PFSK-1 (cell line): Measurements from ENCODE around the gene CDYL.

ENCODE experiments used
- SIN3A ChIP-seq: IDR thresholded peaks from 2 replicates; pipeline ENCODE4 v1.6.1; 2012; ENCODE audit warnings: mild to moderate bottlenecking, low read length, moderate library complexity, borderline replicate concordance; ENCODE audit not compliant: insufficient read depth
- TAF1 ChIP-seq: IDR thresholded peaks from 2 replicates; pipeline ENCODE4 v1.6.1; 2012; ENCODE audit warnings: low read length, control low read depth, borderline replicate concordance; ENCODE audit not compliant: insufficient read depth
- TF ChIP-seq, protein P1 (sequence below), 2 experiments: IDR thresholded peaks; 2 replicates each; pipeline versions ENCODE4 v1.6.1 to v1.8.0; 2011 to 2012; ENCODE audit warnings: low read depth in 2 of 2, low read length in 2 of 2, control low read depth in 1 of 2, inconsistent platforms in 1 of 2, mild to moderate bottlenecking in 1 of 2, moderate library complexity in 1 of 2; ENCODE audit not compliant: insufficient read depth in 1 of 2

DNA sequence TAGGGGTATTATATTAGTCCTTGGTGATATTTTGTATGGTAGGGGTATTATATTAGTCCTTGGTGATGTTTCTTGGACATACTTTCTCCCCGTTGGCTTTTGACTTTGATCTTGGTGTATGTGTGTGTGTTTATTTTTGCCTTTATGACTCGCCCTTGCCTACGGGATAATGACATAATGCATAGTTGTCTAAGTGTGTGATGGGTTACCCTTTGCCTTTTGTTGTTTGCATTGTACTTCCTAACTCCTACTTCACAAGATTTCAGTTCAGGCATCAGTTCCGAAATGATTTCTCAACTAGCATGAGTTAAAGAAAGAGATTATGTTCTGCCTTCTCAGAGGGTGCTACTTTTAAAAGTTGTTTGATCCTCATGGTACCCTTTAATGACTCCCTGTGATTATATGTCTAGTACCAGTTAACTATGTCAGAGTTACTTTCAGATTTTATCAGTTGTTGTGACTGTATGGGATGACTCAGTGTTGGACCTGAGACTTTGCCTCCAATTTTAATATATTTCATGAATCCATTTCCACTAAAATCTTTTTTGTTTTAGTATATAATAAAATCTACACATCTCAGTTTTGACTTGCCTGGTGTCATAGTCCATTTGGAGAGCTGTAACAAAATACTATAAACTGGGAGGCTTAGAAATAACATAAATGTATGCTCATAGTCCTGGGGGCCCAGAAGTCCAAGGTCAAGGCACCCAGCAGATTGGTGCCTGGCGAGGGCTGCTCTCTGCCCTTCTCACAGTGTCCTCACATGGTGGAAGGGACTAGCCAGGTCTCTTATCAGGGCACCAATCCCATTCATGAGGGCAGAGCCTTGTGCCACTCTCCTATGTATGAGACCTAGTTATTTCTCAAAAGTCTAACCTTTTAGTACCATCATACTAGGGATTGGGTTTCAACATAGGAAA lies 34.1 kb downstream of the CDYL start:
- TF ChIP-seq, protein P1, sequence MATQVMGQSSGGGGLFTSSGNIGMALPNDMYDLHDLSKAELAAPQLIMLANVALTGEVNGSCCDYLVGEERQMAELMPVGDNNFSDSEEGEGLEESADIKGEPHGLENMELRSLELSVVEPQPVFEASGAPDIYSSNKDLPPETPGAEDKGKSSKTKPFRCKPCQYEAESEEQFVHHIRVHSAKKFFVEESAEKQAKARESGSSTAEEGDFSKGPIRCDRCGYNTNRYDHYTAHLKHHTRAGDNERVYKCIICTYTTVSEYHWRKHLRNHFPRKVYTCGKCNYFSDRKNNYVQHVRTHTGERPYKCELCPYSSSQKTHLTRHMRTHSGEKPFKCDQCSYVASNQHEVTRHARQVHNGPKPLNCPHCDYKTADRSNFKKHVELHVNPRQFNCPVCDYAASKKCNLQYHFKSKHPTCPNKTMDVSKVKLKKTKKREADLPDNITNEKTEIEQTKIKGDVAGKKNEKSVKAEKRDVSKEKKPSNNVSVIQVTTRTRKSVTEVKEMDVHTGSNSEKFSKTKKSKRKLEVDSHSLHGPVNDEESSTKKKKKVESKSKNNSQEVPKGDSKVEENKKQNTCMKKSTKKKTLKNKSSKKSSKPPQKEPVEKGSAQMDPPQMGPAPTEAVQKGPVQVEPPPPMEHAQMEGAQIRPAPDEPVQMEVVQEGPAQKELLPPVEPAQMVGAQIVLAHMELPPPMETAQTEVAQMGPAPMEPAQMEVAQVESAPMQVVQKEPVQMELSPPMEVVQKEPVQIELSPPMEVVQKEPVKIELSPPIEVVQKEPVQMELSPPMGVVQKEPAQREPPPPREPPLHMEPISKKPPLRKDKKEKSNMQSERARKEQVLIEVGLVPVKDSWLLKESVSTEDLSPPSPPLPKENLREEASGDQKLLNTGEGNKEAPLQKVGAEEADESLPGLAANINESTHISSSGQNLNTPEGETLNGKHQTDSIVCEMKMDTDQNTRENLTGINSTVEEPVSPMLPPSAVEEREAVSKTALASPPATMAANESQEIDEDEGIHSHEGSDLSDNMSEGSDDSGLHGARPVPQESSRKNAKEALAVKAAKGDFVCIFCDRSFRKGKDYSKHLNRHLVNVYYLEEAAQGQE (IDR thresholded peaks at IDR 0.05; ENCODE audit: insufficient read depth in 1 of 2, low read depth in 2 of 2, low read length in 2 of 2), result no peak
- TF ChIP-seq SIN3A, result no peak
- TF ChIP-seq TAF1, result no peak
